Mesothelial cell of epicardium (in vitro differentiated cells): ENCODE results near the gene DIDO1. TPM values are rescaled to one million over a fixed set of nuclear protein-coding genes. Genes with fewer than 3 reads are reported as not detected.

Experiments
- DNase-seq, 2 experiments: peaks; one replicate each; pipeline ENCODE4 v3.0.0; 2021; ENCODE audit warnings: low spot score in 2 of 2; ENCODE audit not compliant: unreplicated experiment in 2 of 2
- H3K27ac Mint-ChIP-seq: 2 replicates; pipeline ENCODE4 v1.8.0; 2021; ENCODE audit warnings: mixed read lengths
- H3K27me3 Mint-ChIP-seq: 2 replicates; pipeline ENCODE4 v1.8.0; 2021; ENCODE audit warnings: low read depth, mixed read lengths
- H3K36me3 Mint-ChIP-seq: 2 replicates; pipeline ENCODE4 v1.8.0; 2021; ENCODE audit warnings: mixed read lengths
- H3K4me1 Mint-ChIP-seq: 2 replicates; pipeline ENCODE4 v1.8.0; 2021; ENCODE audit warnings: mixed read lengths
- H3K4me3 Mint-ChIP-seq: 2 replicates; pipeline ENCODE4 v1.8.0; 2021; ENCODE audit warnings: mild to moderate bottlenecking, moderate library complexity, mixed read lengths
- H3K9me3 Mint-ChIP-seq: 2 replicates; pipeline ENCODE4 v1.8.0; 2021; ENCODE audit warnings: mixed read lengths
- total RNA-seq: library from RNA; stranded (reverse); gene quantifications from 3 replicates; pipeline ENCODE4 v1.2.1, GENCODE V29; 2021
- TF ChIP-seq, protein P1 (sequence below): fragments of 200-600 bp; sonication (generic); IDR thresholded peaks from one replicate; pipeline ENCODE4 v1.5.0; 2021; ENCODE audit warnings: antibody characterized with exemption; ENCODE audit not compliant: unreplicated experiment

Gene DIDO1
- total RNA-seq: 70.3 to 73.1 TPM (median 70.5 TPM) in 3 replicates

GRCh38 chr20:62926229-62927127 is at the start of gene DIDO1:
DIDO1 (minus strand) TSS chr20:62926505.
- peak within 1 kb of the TSS; percentile 98 for H3K27ac Mint-ChIP-seq
- H3K9me3 Mint-ChIP-seq: no peaks in the 10 kb centered on the region
- TF ChIP-seq, protein P1, sequence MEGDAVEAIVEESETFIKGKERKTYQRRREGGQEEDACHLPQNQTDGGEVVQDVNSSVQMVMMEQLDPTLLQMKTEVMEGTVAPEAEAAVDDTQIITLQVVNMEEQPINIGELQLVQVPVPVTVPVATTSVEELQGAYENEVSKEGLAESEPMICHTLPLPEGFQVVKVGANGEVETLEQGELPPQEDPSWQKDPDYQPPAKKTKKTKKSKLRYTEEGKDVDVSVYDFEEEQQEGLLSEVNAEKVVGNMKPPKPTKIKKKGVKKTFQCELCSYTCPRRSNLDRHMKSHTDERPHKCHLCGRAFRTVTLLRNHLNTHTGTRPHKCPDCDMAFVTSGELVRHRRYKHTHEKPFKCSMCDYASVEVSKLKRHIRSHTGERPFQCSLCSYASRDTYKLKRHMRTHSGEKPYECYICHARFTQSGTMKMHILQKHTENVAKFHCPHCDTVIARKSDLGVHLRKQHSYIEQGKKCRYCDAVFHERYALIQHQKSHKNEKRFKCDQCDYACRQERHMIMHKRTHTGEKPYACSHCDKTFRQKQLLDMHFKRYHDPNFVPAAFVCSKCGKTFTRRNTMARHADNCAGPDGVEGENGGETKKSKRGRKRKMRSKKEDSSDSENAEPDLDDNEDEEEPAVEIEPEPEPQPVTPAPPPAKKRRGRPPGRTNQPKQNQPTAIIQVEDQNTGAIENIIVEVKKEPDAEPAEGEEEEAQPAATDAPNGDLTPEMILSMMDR: peak; percentile 48
- peak within 1 kb of the TSS; percentile 98 for H3K4me3 Mint-ChIP-seq
- peaks cover 47% of the 10 kb centered on the region for H3K4me1 Mint-ChIP-seq
- no peaks in the 10 kb centered on the region for H3K27me3 Mint-ChIP-seq
- DNase-seq: peak; percentile 87 to 90
- H3K36me3 Mint-ChIP-seq: no peaks in the 10 kb centered on the region

- DNase-seq: no peak
- no peaks in the 10 kb centered on the region for H3K36me3 Mint-ChIP-seq
- no peaks in the 10 kb centered on the region for H3K9me3 Mint-ChIP-seq
- peaks cover 6% of the 10 kb centered on the region for H3K4me1 Mint-ChIP-seq
- no peak overlapping the region for H3K4me3 Mint-ChIP-seq
- peaks cover 89% of the 10 kb centered on the region for H3K27me3 Mint-ChIP-seq
- TF ChIP-seq, protein P1: no peak
- H3K27ac Mint-ChIP-seq: no peak overlapping the region
Observed at GRCh38 chr20:62975251-62975760, 49.0 kb upstream of the DIDO1 start.

- H3K27me3 Mint-ChIP-seq: peaks cover 77% of the 10 kb centered on the region
- H3K9me3 Mint-ChIP-seq: no peaks in the 10 kb centered on the region
- peaks cover 6% of the 10 kb centered on the region for H3K4me1 Mint-ChIP-seq
- TF ChIP-seq, protein P1: no peak
- H3K4me3 Mint-ChIP-seq: no peak overlapping the region
- no peaks in the 10 kb centered on the region for H3K36me3 Mint-ChIP-seq
- DNase-seq: no peak
- H3K27ac Mint-ChIP-seq: no peak overlapping the region
Observed at GRCh38 chr20:62972845-62973745, 46.8 kb upstream of the DIDO1 start.

DNA sequence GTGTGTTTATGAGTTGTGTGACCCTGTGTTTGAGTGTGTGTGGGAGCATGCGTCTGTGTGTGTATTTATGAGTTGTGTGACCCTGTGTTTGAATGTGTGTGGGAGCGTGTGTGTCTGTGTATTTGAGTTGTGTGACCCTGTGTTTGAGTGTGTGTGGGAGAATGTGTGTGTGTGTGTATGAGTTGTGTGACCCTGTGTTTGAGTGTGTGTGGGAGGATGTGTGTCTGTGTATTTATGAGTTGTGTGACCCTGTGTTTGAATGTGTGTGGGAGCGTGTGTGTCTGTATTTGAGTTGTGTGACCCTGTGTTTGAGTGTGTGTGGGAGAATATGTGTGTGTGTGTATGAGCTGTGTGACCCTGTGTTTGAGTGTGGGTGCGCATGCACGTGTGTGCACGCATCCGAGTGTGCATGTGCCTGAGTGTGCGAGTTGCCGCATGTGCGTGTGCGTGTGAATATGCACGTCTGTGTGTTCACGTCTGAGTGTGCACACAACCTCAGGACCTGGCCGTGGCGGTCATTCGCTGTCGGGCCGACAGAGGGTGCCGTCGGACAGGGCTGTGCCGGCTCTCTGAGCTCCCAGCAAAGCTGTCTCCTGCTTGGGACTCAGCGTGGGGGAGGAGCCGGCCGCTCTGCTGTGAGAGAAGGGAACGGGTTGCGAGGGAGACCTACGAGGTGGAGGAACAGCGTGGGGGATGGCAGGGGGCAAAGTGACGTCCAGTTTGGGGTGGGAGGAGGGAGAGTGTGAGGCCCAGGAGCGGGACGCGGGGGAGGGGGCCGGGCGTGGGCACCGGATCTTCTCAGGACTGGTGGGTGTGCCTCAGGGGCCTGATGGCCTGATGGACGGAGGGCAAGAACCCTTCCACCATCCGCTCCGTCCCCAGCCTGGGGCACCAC is 45.9 kb upstream of the DIDO1 start:
- no peaks in the 10 kb centered on the region for H3K9me3 Mint-ChIP-seq
- peaks cover 6% of the 10 kb centered on the region for H3K4me1 Mint-ChIP-seq
- peaks cover 68% of the 10 kb centered on the region for H3K27me3 Mint-ChIP-seq
- no peaks in the 10 kb centered on the region for H3K36me3 Mint-ChIP-seq
- TF ChIP-seq, protein P1: peak; percentile 71
- peak; percentile 79 to 92 for DNase-seq
- H3K4me3 Mint-ChIP-seq: peak overlapping the region; percentile 44
- no peak overlapping the region for H3K27ac Mint-ChIP-seq
